Astrocyte of the cerebellum (primary cell): ENCODE measurements around the gene USP17L15.
"Not testable (repeated sequence)": the region's sequence is repeated elsewhere in the genome, so short reads cannot be mapped to it uniquely, and the experiment has no call there.

Source experiments
- DNase-seq: peaks from one replicate; pipeline ENCODE4 v3.0.0-alpha.2; 2011; ENCODE audit warnings: low read depth
- H3K4me3 ChIP-seq: 2 replicates; pipeline ENCODE4 v1.5.1; 2011; ENCODE audit warnings: mild to moderate bottlenecking, low read depth, low read length, moderate library complexity
- in situ Hi-C: cut with HindIII; loops from 2 replicates; pipeline ENCODE4 v1.10.0; 2017; ENCODE audit warnings: low sequenced_read_pairs

USP17L15 gene

GRCh38 chr4:9234085-9234484 lies at the start of gene USP17L15:
Gene USP17L15, plus strand, starts transcription at chr4:9234385. Its CDS starts 0 bp downstream, at chr4:9234385.
- in situ Hi-C loops, H3K4me3 ChIP-seq, DNase-seq: not testable (repeated sequence)

- in situ Hi-C loops, H3K4me3 ChIP-seq, DNase-seq: not testable (repeated sequence)
Observed at GRCh38 chr4:9210357-9210756, 23.8 kb upstream of the USP17L15 start, which contains the start of gene USP17L10. Gene USP17L10, plus strand, starts transcription at chr4:9210657. Its CDS starts 0 bp downstream, at chr4:9210657.

GRCh38 chr4:9214701-9215100 lies 19.5 kb upstream of the USP17L15 start:
- H3K4me3 ChIP-seq, DNase-seq, in situ Hi-C loops: not testable (repeated sequence)

- H3K4me3 ChIP-seq, DNase-seq, in situ Hi-C loops: not testable (repeated sequence)
Observed at GRCh38 chr4:9215105-9215504, 19.1 kb upstream of the USP17L15 start, which contains the start of gene USP17L11. Gene USP17L11, plus strand, starts transcription at chr4:9215405. Its CDS starts 0 bp downstream, at chr4:9215405.

- DNase-seq, in situ Hi-C loops, H3K4me3 ChIP-seq: not testable (repeated sequence)
Observed at GRCh38 chr4:9219852-9220251, 14.3 kb upstream of the USP17L15 start, which contains the start of gene USP17L12. Gene USP17L12, plus strand, starts transcription at chr4:9220152. Its CDS starts 0 bp downstream, at chr4:9220152.

GRCh38 chr4:9224596-9224995 lies 9.6 kb upstream of the USP17L15 start, which contains the start of gene USP17L13:
Gene USP17L13, plus strand, starts transcription at chr4:9224896. Its CDS starts 0 bp downstream, at chr4:9224896.
- in situ Hi-C loops, DNase-seq, H3K4me3 ChIP-seq: not testable (repeated sequence)

GRCh38 chr4:9230249-9230648 lies 3.9 kb upstream of the USP17L15 start:
- H3K4me3 ChIP-seq, DNase-seq, in situ Hi-C loops: not testable (repeated sequence)

- in situ Hi-C loops, H3K4me3 ChIP-seq, DNase-seq: not testable (repeated sequence)
Observed at GRCh38 chr4:9238461-9238860, 4.3 kb downstream of the USP17L15 start.

- DNase-seq, H3K4me3 ChIP-seq, in situ Hi-C loops: not testable (repeated sequence)
Observed at GRCh38 chr4:9243579-9243978, 9.4 kb downstream of the USP17L15 start, which contains the start of gene USP17L17. Gene USP17L17, plus strand, starts transcription at chr4:9243879. Its CDS starts 0 bp downstream, at chr4:9243879.

GRCh38 chr4:9247953-9248680 lies 13.9 kb downstream of the USP17L15 start, which contains the start of gene USP17L18:
Gene USP17L18, plus strand, starts transcription at chr4:9248630. Its CDS starts 0 bp downstream, at chr4:9248630.
- DNase-seq, H3K4me3 ChIP-seq, in situ Hi-C loops: not testable (repeated sequence)

GRCh38 chr4:9253078-9253477 lies 18.9 kb downstream of the USP17L15 start, which contains the start of gene USP17L19:
Gene USP17L19, plus strand, starts transcription at chr4:9253378. Its CDS starts 0 bp downstream, at chr4:9253378.
- in situ Hi-C loops, H3K4me3 ChIP-seq, DNase-seq: not testable (repeated sequence)

- in situ Hi-C loops, H3K4me3 ChIP-seq, DNase-seq: not testable (repeated sequence)
Observed at GRCh38 chr4:9257824-9258223, 23.6 kb downstream of the USP17L15 start, which contains the start of gene USP17L20. Gene USP17L20, plus strand, starts transcription at chr4:9258124. Its CDS starts 0 bp downstream, at chr4:9258124.

GRCh38 chr4:9262572-9262971 lies 28.4 kb downstream of the USP17L15 start, which contains the start of gene USP17L21:
Gene USP17L21, plus strand, starts transcription at chr4:9262872. Its CDS starts 0 bp downstream, at chr4:9262872.
- DNase-seq, in situ Hi-C loops, H3K4me3 ChIP-seq: not testable (repeated sequence)

- DNase-seq, in situ Hi-C loops, H3K4me3 ChIP-seq: not testable (repeated sequence)
Observed at GRCh38 chr4:9267319-9267718, 33.1 kb downstream of the USP17L15 start, which contains the start of gene USP17L22. Gene USP17L22, plus strand, starts transcription at chr4:9267619. Its CDS starts 0 bp downstream, at chr4:9267619.

GRCh38 chr4:9271719-9272118 lies 37.5 kb downstream of the USP17L15 start:
- in situ Hi-C loops, H3K4me3 ChIP-seq, DNase-seq: not testable (repeated sequence)
